Upper lobe of left lung (tissue), 6 donors: ENCODE results near the gene PPCS. TPM values are rescaled to one million over a fixed set of nuclear protein-coding genes. Genes with fewer than 3 reads are reported as not detected.
A peak's percentile ranks its signal among the peaks of the same experiment; 100 is the strongest.

Experiments
- ATAC-seq, 2 donors: fragments of 200-7000 bp; cut with Tn5 transposase; one replicate each; pipeline ENCODE4 v1.9.1; 2022; ENCODE audit warnings: mild to moderate bottlenecking in 2 of 2, moderate library complexity in 2 of 2; ENCODE audit not compliant: low FRiP score in 2 of 2
- DNase-seq, 2 donors: peaks; one replicate each; pipeline ENCODE4 v3.0.0-alpha.2; 2019 to 2020
- H3K27ac ChIP-seq, 4 donors: fragments of 200-600 bp; sonication (generic); one replicate each; pipeline ENCODE4 v1.5.1; 2016 to 2019
- H3K27me3 ChIP-seq, 4 donors: fragments of 200-600 bp; sonication (generic); one replicate each; pipeline ENCODE4 v1.5.1; 2017 to 2019
- H3K36me3 ChIP-seq, 4 donors: fragments of 200-600 bp; sonication (generic); one replicate each; pipeline ENCODE4 v1.5.1; 2016 to 2019
- H3K4me1 ChIP-seq, 4 donors: fragments of 200-600 bp; sonication (generic); one replicate each; pipeline ENCODE4 v1.5.1; 2018 to 2019
- H3K4me3 ChIP-seq, 4 donors: fragments of 200-600 bp; sonication (generic); one replicate each; pipeline ENCODE4 v1.5.1; 2017 to 2019; ENCODE audit warnings: mild to moderate bottlenecking in 2 of 4, moderate library complexity in 1 of 4
- H3K9me3 ChIP-seq, 4 donors: fragments of 200-600 bp; sonication (generic); one replicate each; pipeline ENCODE4 v1.5.1; 2018 to 2019
- EP300 ChIP-seq, 4 donors: sonication (generic); formaldehyde crosslinking; IDR thresholded peaks; one replicate each; pipeline ENCODE4 v1.5.1; 2017; ENCODE audit warnings: antibody characterized with exemption in 4 of 4, control low read depth in 2 of 4
- POLR2A ChIP-seq, 4 donors: fragments of 450-650 bp; IDR thresholded peaks; one replicate each; pipeline ENCODE4 v1.5.1; 2016 to 2017; ENCODE audit warnings: antibody characterized with exemption in 4 of 4, mild to moderate bottlenecking in 2 of 4
- POLR2AphosphoS5 ChIP-seq, 2 donors: sonication (generic); formaldehyde crosslinking; IDR thresholded peaks; one replicate each; pipeline ENCODE4 v1.5.1; 2017; ENCODE audit warnings: antibody characterized with exemption in 2 of 2
- WGBS, 2 donors: methylation state at CpG; one replicate each; pipeline ENCODE4 v1.1.5; 2017 to 2018; 5-methylcytosine and 5-hydroxymethylcytosine counted together
- total RNA-seq, 6 donors: library from RNA; depleted of rRNA in 4 of 6; stranded (reverse); fragments of >200 nt in 4 of 6; gene quantifications; one replicate each; pipeline versions ENCODE4 v1.1.0 to v1.2.1, GENCODE V29; 2016 to 2021
- TF ChIP-seq, protein P1 (sequence below), 6 experiments: fragments of 450-650 bp in 4 of 6; fragments of 200-600 bp in 2 of 6; sonication (generic) in 2 of 6; IDR thresholded peaks; one replicate each; pipeline ENCODE4 v1.5.1; 2016 to 2019; ENCODE audit warnings: antibody characterized with exemption in 6 of 6
- donor health status: DM: no; HTN: no; CAD: no; lungs with moderate emphysema.
- donor health status: DM: no; HTN: yes; CAD: no; lungs with severe emphysema.

The PPCS gene
- total RNA-seq, 6 donors from 2014 or later: 56.4 to 95.3 (median 74.6) TPM

DNA sequence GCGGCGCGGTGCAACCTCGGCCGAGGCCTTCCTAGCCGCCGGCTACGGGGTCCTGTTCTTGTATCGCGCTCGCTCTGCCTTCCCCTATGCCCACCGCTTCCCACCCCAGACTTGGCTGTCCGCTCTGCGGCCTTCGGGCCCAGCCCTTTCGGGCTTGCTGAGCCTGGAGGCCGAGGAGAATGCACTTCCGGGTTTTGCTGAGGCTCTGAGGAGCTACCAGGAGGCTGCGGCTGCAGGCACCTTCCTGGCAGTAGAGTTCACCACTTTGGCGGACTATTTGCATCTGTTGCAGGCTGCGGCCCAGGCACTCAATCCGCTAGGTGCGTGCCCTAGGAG is 379 bp downstream of the PPCS start:
- Histone ChIP-seq H3K36me3 (peaks cover 3 to 23% (median 4%) of the 10 kb centered on the region in 4 donors), H3K27me3 (no peaks in the 10 kb centered on the region), H3K4me1 (peaks cover 14 to 31% (median 16%) of the 10 kb centered on the region in 4 donors), H3K27ac (peak overlapping the region; percentile 91 to 96 (median 92)), H3K4me3 (peak overlapping the region; percentile 58 to 96 (median 84)), H3K9me3 (no peaks in the 10 kb centered on the region)
- WGBS, 2 donors: 4% methylated on average over 12 of the region's 23 CpGs; no CpG with 5 or more reads in 1 of the 2 donors
- TF ChIP-seq POLR2A (IDR thresholded peaks at IDR 0.05) (peak in 1 of 4 donors; percentile 17), POLR2AphosphoS5 (IDR thresholded peaks at IDR 0.05) (no peak)
- ATAC-seq: peak; percentile 74 to 84
- DNase-seq: peak in 1 of 2 donors; percentile 74

DNA sequence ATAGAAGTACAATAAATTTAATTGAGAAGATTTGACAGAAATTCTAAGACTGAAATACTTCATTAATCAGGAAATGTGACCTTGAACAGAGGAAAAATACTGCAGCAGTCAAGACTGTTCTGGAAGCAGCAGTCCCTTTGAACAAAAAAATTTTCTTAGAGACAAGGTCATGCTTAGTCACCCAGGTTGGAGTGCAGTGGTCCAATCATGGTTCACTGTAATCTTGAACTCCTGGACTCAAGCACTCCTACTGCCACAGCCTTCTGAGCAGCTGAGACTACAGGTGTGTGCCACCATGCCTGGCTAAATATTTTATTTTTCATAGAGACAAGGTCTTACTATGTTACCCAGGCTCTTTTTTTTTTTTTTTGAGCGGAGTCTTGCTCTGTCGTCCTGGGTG is 4.9 kb downstream of the PPCS start:
- H3K4me1 ChIP-seq: peaks cover 17 to 46% (median 29%) of the 10 kb centered on the region in 4 donors
- no peaks in the 10 kb centered on the region for H3K9me3 ChIP-seq
- DNase-seq (no peak), ATAC-seq (no peak)
- no peak overlapping the region for H3K4me3 ChIP-seq
- 85 to 88% methylated on average over 2 of the region's 2 CpGs for WGBS, 2 donors
- TF ChIP-seq EP300 (IDR thresholded peaks at IDR 0.05): no peak
- TF ChIP-seq POLR2A (IDR thresholded peaks at IDR 0.05): no peak
- no peak for TF ChIP-seq POLR2AphosphoS5 (IDR thresholded peaks at IDR 0.05)
- TF ChIP-seq, protein P1, sequence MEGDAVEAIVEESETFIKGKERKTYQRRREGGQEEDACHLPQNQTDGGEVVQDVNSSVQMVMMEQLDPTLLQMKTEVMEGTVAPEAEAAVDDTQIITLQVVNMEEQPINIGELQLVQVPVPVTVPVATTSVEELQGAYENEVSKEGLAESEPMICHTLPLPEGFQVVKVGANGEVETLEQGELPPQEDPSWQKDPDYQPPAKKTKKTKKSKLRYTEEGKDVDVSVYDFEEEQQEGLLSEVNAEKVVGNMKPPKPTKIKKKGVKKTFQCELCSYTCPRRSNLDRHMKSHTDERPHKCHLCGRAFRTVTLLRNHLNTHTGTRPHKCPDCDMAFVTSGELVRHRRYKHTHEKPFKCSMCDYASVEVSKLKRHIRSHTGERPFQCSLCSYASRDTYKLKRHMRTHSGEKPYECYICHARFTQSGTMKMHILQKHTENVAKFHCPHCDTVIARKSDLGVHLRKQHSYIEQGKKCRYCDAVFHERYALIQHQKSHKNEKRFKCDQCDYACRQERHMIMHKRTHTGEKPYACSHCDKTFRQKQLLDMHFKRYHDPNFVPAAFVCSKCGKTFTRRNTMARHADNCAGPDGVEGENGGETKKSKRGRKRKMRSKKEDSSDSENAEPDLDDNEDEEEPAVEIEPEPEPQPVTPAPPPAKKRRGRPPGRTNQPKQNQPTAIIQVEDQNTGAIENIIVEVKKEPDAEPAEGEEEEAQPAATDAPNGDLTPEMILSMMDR (IDR thresholded peaks at IDR 0.05): no peak
- no peaks in the 10 kb centered on the region for H3K27me3 ChIP-seq
- no peak overlapping the region for H3K27ac ChIP-seq
- H3K36me3 ChIP-seq: peaks cover 3 to 23% (median 4%) of the 10 kb centered on the region in 4 donors

DNA sequence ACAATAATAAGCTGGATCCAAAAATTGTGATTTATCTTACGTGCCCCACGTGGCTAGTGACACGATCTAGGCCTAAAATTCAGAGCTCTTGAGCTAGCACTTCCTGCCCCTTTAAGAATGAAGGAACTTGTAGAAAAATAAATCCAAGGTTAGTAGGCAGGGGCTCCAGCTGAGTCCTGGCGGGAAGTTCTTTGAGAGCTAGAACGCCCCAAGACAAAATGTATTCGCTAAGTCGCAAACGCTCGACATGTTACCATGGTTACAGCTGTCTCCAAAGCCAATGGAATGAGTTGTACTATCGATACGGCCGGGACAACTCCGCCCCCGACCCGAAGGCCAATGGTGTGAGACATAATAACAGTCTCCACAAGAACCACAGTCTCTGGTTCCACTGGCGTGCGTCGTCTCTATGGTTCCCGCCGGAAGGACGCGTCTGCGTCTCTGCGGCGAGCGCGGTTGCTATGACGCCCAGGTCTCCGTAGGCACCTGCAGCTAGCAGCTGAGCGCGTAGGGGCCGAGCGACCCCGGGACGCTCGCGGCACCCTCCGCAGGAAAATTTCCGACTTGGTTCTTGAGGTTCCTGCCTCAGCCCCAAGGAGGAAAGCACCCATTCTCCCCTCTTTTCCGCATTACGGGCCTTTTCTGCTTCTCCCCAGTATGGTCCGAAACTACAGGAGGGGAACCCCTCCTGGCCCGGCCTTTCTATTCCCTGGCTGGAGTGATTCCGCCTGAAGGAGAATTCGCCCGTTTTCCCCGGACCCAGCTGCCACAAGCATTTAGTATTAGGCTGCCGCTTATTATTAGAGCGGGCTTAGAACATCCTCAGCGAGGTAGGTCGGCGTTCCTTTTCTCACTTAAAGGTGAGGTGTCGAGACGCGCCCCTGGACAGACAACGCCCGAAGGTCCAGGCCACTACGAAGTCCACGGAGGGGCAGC is 6.8 kb downstream of the PPCS start, which contains the start of gene CCDC30:
Gene CCDC30 (plus strand): TSS at position 459 of the 936 bp plus-strand sequence. CDS start 17,266 bp downstream, outside the sequence.
- Histone ChIP-seq H3K27me3 (no peaks in the 10 kb centered on the region), H3K27ac (peak within 1 kb of the TSS; percentile 22 to 81 (median 32)), H3K9me3 (no peaks in the 10 kb centered on the region), H3K4me1 (peaks cover 6 to 33% (median 18%) of the 10 kb centered on the region in 4 donors), H3K4me3 (peak within 1 kb of the TSS; percentile 64 to 83 (median 74)), H3K36me3 (peaks cover 3 to 20% (median 4%) of the 10 kb centered on the region in 4 donors)
- peak; percentile 100 for ATAC-seq
- TF ChIP-seq POLR2A (IDR thresholded peaks at IDR 0.05) (peak in 1 of 4 donors; percentile 53), EP300 (IDR thresholded peaks at IDR 0.05) (no peak), POLR2AphosphoS5 (IDR thresholded peaks at IDR 0.05) (peak; percentile 20 to 39)
- TF ChIP-seq, protein P1 (IDR thresholded peaks at IDR 0.05): peak in 1 of 6 experiments; percentile 10
- peak; percentile 93 to 98 for DNase-seq
- 1 to 2% methylated on average over 44 to 54 of the region's 59 CpGs for WGBS, 2 donors

DNA sequence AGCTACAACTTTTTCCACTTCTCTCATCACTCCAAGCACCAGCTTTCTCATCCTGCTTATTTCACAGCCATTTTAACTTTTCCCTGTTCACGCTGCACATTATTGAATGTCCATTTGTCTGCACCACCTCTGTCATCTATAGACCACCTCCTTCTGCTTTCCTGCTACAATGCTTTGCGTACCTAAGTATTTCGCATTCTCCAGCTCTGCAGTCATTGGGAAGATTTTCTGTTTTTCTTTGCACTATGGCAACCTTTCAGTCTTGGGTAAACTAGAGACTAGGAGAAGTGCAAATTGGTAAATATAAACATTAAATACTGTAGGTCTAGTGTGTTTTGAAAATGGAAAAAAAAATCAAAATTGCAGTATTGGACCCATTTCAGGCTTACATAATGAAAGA is 7.6 kb downstream of the PPCS start:
- Histone ChIP-seq H3K9me3 (no peaks in the 10 kb centered on the region), H3K36me3 (peaks cover 3 to 16% (median 4%) of the 10 kb centered on the region in 4 donors), H3K4me3 (peak overlapping the region in 3 of 4 donors; percentile 64 to 83 (median 70)), H3K27ac (peak overlapping the region in 2 of 4 donors; percentile 13 to 22), H3K4me1 (peaks cover 6 to 24% (median 15%) of the 10 kb centered on the region in 4 donors), H3K27me3 (no peaks in the 10 kb centered on the region)
- whole genome bisulfite sequencing, 2 donors: 71 to 74% methylated on average over 3 of the region's 3 CpGs
- no peak for TF ChIP-seq EP300 (IDR thresholded peaks at IDR 0.05)
- no peak for TF ChIP-seq POLR2AphosphoS5 (IDR thresholded peaks at IDR 0.05)
- TF ChIP-seq, protein P1 (IDR thresholded peaks at IDR 0.05): no peak
- TF ChIP-seq POLR2A (IDR thresholded peaks at IDR 0.05): no peak
- no peak for ATAC-seq
- no peak for DNase-seq

DNA sequence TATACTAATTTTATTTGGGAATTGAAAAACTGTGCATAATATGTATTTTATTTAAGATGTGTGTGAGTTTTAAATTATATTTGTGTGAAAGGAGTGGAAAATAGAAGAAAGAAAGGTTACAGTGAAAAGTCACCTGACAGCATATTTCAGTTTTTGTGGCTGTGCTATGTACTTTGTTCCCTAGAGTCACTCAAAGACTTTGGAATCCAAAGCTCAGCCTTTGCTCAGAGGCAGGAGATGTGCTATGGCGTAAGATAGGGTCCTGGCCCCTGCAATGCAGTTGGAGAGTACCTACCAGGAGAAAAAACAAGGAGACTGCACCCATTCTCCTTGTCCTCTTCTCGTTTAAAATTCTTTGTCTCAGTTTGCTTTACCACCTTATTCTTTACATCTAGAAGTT is 9.7 kb downstream of the PPCS start:
- Histone ChIP-seq H3K4me3 (no peak overlapping the region), H3K27ac (no peak overlapping the region), H3K27me3 (no peaks in the 10 kb centered on the region), H3K36me3 (no peaks in the 10 kb centered on the region), H3K9me3 (no peaks in the 10 kb centered on the region), H3K4me1 (peaks cover 6 to 24% (median 15%) of the 10 kb centered on the region in 4 donors)
- TF ChIP-seq POLR2AphosphoS5 (IDR thresholded peaks at IDR 0.05) (no peak), EP300 (IDR thresholded peaks at IDR 0.05) (no peak)
- ATAC-seq (no peak), DNase-seq (no peak)
- 69 to 88% methylated on average over 2 of the region's 2 CpGs for WGBS, 2 donors
